ENCODE results near the gene IQCH.
"Not testable (repeated sequence)": the region's sequence is repeated elsewhere in the genome, so short reads cannot be mapped to it uniquely, and the experiment has no call there.

Gene IQCH

DNA sequence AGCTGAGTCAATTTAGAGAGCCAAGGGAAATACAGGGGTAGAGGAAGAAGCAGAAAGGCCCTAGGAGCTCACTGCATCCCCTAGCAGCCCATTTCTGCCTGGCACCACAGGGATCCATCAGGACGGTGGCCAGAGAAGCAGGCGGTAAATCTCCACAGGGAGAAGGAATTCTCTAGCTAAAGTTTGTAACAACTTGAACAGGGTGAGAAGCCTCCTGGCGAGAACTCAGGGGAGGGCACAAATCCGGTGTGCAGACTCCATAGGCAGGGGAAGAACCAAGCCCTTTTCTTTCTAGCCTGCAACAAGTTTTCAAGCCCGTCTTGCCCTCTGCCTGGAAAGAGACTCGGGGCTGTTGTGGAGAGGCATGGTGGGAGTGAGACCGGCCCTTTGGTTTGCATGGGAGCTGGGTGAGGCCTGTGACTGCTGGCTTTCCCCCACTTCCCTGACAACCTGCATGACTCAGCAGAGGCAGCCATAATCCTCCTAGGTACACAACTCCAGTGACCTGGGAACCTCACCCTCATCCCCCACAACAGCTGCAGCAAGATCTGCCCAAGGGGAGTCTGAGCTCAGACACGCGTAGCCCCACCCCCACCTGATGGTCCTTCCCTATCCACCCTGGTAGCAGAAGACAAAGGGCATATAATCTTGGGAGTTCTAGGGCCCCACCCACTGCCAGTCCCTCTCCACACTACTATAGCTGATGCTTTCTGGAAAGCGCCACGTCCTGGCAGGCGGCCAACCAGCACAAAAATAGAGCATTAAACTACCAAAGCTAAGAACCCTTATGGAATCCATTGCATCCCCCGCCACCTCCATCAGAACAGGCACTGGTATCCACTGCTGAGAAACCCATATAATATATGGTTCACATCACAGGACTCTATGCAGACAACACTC lies 182.0 kb downstream of the IQCH start:
- not testable (repeated sequence) for DNase-seq (ENCODE audit: low read depth in 2 of 2)

DNA sequence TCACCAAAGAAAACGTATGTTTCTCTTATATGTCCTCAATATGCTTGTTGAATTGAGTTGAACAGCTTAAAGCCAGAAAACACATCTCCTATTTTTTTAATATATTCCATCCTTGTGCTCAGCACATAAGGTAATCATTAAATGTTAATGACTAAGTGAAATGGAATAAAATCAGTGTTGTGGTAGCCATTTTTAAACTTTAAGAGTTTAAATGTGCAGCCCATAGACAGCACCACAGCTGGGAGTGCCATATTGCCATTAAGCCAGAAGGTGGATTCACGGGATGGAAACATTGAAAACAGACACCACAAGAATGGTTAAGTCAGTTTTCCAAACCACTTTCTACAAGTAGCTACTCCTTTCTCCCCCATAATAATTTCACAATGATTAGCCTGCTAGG lies 189.5 kb downstream of the IQCH start:
- DNase-seq (ENCODE audit: low read depth in 2 of 2): no peak

DNA sequence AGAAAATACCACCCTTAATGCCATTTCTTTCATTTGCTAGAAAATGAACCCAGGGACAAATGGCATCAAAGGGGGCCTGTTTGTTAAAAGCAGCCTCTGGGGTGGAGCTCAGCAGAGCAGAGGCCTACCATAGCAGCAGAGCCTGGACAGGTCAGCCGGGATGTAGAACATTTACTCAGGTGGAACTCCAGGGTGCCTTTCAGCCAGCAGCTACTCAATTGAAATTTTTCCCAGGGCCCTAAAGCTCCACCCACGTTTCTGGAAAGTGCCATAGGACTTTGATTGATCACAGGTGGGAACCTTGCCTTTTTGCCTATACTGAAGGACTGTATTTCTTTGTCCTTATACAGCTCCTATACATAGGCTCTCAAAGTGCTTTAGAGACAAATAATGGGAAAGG lies 191.9 kb downstream of the IQCH start:
- DNase-seq (ENCODE audit: low read depth in 2 of 2): no peak

DNA sequence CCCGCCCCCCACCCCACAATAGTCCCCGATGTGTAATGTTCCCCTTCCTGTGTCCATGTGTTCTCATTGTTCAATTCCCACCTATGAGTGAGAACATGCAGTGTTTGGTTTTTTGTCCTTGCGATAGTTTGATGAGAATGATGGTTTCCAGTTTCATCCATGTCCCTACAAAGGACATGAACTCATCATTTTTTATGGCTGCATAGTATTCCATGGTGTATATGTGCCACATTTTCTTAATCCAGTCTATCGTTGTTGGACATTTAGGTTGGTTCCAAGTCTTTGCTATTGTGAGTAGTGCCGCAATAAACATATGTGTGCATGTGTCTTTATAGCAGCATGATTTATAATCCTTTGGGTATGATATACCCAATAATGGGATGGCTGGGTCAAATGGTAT lies 193.8 kb downstream of the IQCH start:
- not testable (repeated sequence) for DNase-seq (ENCODE audit: low read depth in 2 of 2)

- not testable (repeated sequence) for DNase-seq (ENCODE audit: low read depth in 2 of 2)
Measured at GRCh38 chr15:67453703-67454102, 199.1 kb downstream of the IQCH start.

DNA sequence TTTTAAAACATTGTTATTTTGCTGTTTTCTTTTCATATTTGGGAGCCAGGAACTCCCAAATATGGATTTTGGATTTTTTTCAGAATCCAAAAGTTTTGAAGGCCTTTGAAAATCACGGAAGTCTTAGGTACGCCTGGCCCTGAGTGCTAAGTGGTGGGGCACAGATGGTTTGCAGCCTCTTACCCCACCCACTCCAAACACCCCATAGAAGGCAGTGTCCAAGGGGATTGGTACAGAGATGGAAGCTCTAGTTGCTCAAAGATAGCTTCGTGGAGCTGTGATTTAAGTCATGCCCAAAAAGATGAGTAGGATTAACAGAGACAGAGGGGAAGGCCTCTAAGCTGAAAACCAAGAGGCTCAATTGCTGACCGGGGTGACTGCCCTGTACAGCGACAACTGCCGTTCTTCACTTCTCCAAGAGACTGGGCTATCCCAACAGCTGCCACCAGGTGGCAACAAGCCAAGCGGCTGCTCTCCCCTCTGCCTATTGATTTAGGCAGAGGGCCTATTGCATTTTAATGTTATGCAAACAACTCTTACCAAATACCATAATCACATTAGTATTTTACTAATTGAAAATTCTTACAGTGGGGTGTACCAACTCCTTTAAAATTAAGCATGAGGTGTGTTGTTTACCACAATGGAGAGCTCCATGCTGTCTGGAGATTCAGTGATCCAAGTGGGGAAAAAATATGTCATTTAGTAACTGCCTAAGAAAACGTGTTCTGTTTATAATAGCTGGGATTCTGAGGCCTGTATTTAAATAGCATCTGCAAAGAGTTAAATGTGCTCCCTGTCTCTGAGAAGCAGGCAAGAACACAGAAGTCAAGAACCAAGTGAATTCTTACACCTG lies 202.3 kb downstream of the IQCH start:
- peak; percentile 74 to 79 for DNase-seq (ENCODE audit: low read depth in 2 of 2)

GRCh38 chr15:67458331-67459029 lies 203.9 kb downstream of the IQCH start:
- no peak for DNase-seq (ENCODE audit: low read depth in 2 of 2)

DNA sequence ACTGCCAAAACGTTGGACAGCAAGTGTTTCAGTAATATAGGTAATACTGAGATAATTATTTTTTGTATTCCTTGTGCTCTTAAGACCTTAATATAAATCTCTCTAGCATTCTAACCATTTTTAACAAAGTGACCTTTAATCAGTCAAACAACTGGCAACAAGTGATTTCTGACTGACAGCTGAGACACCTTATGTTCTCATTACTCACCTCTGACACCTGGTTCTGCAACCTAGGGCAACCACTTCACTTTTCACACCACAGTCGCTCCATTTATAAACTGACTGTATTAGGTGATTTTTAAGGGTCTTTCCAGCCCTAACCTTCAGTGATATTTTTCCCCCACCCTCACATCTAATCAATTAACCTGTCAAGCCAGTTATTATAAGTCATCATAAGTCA lies 205.9 kb downstream of the IQCH start:
- no peak for DNase-seq (ENCODE audit: low read depth in 2 of 2)

DNA sequence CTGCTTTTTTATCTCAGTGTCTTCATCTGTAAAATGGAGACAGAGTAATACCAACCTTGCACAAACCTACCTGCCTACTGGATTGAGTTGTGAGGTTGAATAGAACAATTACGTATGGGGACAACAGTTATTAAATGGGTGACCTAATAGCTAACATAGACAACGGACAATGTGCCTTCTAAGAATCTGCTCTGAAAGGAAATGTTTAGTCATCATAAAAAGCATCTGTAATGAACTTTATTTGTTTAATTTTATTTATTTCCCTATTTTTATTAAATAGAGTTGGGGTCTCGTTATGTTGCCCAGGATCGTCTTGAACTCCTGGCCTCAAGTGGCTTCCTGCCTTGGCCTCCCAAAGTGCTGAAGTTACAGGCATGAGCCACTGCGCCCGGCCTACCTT lies 207.1 kb downstream of the IQCH start:
- DNase-seq (ENCODE audit: low read depth in 2 of 2): no peak

- no peak for DNase-seq (ENCODE audit: low read depth in 2 of 2)
Measured at GRCh38 chr15:67462875-67463274, 208.3 kb downstream of the IQCH start.

GRCh38 chr15:67463488-67463887 lies 208.9 kb downstream of the IQCH start:
- no peak for DNase-seq (ENCODE audit: low read depth in 2 of 2)

DNA sequence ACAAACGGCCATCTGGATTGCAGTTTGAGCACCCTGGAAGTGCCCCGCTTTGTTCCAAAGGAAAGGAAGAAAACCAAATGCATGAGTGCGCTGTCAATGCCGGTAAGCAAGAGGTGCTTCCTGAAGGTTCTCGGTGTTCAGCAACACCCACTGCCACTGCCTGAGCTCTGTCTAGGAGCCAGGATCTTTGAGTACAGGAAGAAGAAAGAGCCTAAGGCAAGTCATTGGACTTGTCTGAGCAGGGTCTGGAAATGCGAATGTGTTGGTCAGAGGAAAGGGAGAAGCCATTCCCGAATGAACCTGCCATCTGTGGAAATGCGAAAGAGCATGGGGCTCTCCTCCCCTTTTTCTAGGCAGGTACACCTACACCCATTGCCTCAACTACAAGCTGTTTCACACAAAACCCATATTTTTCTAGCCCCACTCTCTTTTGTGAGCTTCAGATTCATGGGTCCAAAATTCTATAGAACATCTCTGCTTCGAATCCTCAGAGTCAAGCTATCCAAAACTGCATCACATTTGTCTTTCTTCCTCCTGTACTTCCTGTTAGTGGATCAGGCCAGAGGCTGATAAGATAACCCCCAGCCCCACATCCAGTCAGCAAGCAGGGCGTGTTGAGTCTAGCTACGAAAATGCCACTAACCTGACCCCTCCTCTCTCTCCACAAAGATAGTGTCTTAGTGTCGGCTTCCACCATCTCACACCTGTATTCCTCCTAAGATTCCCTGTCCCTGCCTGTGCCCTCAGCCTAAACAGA lies 210.8 kb downstream of the IQCH start:
- DNase-seq (ENCODE audit: low read depth in 2 of 2): no peak

DNA sequence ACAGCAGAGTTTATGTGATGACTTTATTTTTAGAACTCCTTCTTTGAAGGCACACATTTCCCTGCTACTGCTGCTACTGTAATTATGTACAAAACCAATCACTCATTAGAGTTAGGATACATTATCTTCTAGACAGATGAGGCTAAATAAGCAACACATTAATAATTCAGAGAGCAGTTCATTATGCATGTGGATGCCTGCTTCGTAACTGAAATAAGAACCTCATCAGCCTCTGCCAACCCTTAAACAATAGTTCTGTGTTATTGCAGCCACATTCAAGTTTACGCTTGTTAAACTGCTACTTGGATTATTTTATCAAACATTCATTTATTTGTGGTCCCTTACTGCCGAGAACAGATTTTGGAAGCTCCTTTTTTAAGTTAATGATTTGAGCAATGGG lies 213.8 kb downstream of the IQCH start:
- DNase-seq (ENCODE audit: low read depth in 2 of 2): no peak

DNA sequence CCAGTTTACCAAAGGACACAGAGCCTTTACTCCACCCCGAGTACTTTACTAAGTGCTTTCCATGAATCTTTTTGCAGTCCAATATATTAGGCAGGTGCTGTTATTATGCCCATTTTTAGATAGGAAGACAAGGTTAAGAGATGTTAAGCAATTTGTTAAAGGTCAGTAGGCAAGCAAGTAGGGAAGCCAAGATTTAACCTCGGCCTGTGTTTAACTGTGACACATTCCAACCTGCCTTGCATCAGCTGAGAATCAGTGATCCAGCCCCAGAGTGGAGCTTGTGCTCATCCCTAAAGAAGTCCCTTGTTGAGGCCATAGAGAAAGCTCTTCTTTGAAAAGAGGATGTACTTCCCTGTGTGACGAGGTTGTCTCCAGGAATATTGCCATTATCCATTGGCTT lies 215.1 kb downstream of the IQCH start:
- no peak for DNase-seq (ENCODE audit: low read depth in 2 of 2)

DNA sequence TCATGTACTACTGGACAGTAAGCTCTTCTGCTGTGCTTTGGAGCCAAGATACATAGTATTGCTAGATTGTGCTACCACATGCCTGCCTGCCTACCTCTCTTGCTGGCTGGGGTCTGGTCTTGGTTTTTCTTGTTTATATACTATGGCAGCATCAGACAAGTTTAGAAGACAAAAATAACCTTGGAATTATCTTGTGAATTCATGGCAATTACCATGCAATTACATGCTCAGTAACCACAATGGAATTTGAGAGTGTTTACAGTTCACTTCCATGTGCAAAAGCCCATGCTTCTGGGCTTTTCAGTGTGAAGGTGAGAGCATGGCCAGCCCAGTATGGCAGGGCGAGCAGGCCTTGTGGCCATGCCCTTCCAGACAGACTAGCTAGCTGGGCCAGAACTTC lies 218.4 kb downstream of the IQCH start:
- no peak for DNase-seq (ENCODE audit: low read depth in 2 of 2)

DNA sequence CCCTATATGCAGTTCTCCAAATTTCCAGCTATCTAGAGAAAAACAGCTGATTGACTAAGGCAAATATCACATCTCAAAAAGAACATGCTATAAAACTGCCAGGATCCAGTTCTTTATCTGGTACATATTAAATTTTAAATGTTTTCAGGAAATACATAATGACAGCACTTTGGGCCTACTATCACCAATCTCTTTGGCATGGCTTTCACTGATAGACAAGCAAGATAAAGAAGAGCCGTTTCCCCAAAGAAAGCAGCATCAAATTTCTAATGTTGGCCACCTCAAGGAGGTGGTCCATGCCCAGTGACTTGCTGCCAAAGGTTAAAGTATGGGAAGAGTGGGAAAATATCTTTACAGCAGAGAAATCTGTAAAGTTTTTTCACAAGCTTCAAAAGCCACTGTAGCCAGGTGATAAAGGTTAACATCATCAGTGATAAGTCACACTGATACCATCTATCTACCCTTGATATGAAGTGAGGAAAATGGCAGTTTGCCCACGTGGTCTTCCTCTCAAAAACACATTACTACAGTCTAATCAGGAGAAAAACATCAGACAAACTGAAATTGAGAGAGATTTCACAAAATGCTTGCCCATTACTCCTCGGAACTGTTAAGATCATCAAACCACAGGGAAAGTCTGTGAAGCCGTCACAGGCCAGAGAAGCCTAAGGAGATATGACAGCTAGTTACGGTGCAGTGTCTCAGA lies 220.0 kb downstream of the IQCH start:
- DNase-seq (ENCODE audit: low read depth in 2 of 2): no peak

- no peak for DNase-seq (ENCODE audit: low read depth in 2 of 2)
Measured at GRCh38 chr15:67479781-67480505, 225.4 kb downstream of the IQCH start.

DNA sequence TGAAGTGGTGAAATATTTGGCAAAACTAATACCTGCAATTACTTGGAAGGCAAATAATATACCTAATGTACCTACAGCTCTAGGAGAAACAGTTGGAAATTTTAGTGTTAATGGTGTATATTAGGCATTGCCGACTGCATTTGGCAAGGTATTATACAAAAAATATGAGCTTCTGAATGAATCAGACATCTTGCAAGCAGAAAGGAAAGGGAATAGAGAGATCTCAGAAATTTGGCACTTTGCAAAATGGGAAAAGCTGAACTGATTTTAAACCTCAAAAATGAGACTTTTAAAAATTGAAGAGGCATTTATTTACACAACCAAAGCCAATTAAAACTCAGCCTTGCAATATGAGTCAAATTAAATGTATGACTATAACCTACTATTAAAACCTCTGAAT lies 226.2 kb downstream of the IQCH start:
- DNase-seq (ENCODE audit: low read depth in 2 of 2): no peak

DNA sequence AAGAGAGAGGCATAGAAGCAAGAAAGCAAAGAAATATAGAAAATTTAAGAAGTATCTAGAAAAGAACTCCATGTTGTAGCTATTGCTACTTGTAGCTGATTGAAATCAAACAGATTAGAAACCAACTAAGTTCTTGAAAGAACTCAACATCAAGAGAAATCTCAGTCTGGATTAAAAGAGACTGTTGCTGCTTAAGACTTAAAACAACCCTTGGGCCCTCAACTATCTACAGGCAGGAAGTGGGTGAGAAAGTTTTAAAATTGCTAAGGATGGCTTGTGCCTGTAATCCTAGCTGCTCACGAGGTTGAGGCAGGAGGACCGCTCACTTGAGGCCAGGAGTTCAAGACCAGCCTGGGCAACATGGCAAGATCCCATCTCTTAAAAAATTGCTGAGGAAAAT lies 227.1 kb downstream of the IQCH start:
- DNase-seq (ENCODE audit: low read depth in 2 of 2): no peak

DNA sequence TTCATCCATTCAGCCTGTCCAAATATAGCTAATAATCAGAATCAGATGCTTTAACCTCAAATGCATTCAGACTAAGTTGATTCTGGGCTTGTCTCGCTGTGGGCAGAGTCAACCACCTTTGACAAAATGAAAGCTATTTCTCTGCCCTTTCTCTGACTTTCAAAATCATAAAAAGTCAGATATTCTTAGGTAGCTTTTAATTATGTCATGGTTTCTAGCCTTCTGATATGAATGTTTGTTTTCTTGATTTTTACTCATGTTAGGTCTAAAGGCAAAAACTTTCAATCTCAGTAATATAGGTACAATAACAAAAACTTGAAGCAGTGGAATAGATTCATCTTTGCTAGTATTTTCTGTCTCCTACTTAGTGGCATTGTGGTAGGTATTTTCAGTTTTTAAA lies 241.0 kb downstream of the IQCH start:
- no peak for DNase-seq (ENCODE audit: low read depth in 2 of 2)

All from stimulated activated CD8-positive, alpha-beta memory T cell treated with anti-CD3 and anti-CD28 coated beads, Interleukin-2, amount 100 ng/mL, for 48 hours (primary cell).